ENCODE measurements around the gene DYNLT2. TPM values are rescaled to one million over a fixed set of nuclear protein-coding genes. Genes with fewer than 3 reads are reported as not detected.

The DYNLT2 gene
- total and polyA plus RNA-seq, 2 of the 13 experiments (the other 11 are each of a cell fraction or from before 2014, with no cell fraction given) = 2.1 to 4.3 TPM

- TF ChIP-seq KDM5A (IDR thresholded peaks at IDR 0.05; ENCODE audit: borderline replicate concordance, low read length) (no peak), ZNF280D (CRISPR knock-in tag; IDR thresholded peaks at IDR 0.05) (no peak), ZGPAT (CRISPR knock-in tag; IDR thresholded peaks at IDR 0.05) (peak; percentile 19; the same call in 1 of the 2 replicates), ZNF331 (CRISPR knock-in tag; IDR thresholded peaks at IDR 0.05) (peak; percentile 11; the same call in 1 of the 2 replicates), KAT8 (CRISPR knock-in tag; IDR thresholded peaks at IDR 0.05) (0 out of 2 replicates have a peak, but pooled peaks have one; percentile 14), ZNF343 (CRISPR knock-in tag; IDR thresholded peaks at IDR 0.05) (no peak), ADNP (CRISPR knock-in tag; IDR thresholded peaks at IDR 0.05) (no peak), KLF13 (CRISPR knock-in tag; IDR thresholded peaks at IDR 0.05) (no peak), ELK4 (CRISPR knock-in tag; IDR thresholded peaks at IDR 0.05; ENCODE audit: borderline replicate concordance) (no peak), ZNF572 (CRISPR knock-in tag; IDR thresholded peaks at IDR 0.05) (no peak), ZBTB33 (CRISPR knock-in tag; IDR thresholded peaks at IDR 0.05) (no peak), ZNF367 (CRISPR knock-in tag; IDR thresholded peaks at IDR 0.05; ENCODE audit: borderline replicate concordance) (no peak), KAT2B (IDR thresholded peaks at IDR 0.05; ENCODE audit: borderline replicate concordance, low read depth, low read length) (no peak), SNRNP70 (IDR thresholded peaks at IDR 0.05; ENCODE audit: low read depth, low read length) (no peak), ZNF547 (CRISPR knock-in tag; IDR thresholded peaks at IDR 0.05) (peak; percentile 76; the same call in 1 of the 2 replicates), CREB1 (IDR thresholded peaks at IDR 0.05) (no peak), CREB1 (CRISPR knock-in tag; IDR thresholded peaks at IDR 0.05) (no peak), ZBTB8A (CRISPR knock-in tag; IDR thresholded peaks at IDR 0.05; ENCODE audit: borderline replicate concordance, low read depth) (no peak), ZBTB10 (CRISPR knock-in tag; IDR thresholded peaks at IDR 0.05; ENCODE audit: borderline replicate concordance) (no peak)
These were observed 28.0 kb downstream of the DYNLT2 start (continued) for GRCh38 chr6:169723200-169723909.

All from HepG2 (cell line).